PC-9 (cell line): Measurements from ENCODE around the gene LLCFC1. TPM values are rescaled to one million over a fixed set of nuclear protein-coding genes. Genes with fewer than 3 reads are reported as not detected.

ENCODE experiments used
- BruUV-seq: library from RNA; stranded (reverse); fragments of 400-500 nt; replicated peaks from 2 replicates; lab custom pipeline; 2021; lab: Mats Ljungman, UMichigan
- CTCF ChIA-PET: fragments of 300-600 bp; sonication (Branson Sonifier 250); formaldehyde crosslinking; loops from one replicate; lab custom pipeline; 2022; ENCODE audit warnings: antibody characterized with exemption; lab: Charles Lee
- POLR2A ChIA-PET: fragments of 300-600 bp; sonication (Branson Sonifier 250); formaldehyde crosslinking; loops from one replicate; lab custom pipeline; 2022; ENCODE audit warnings: antibody characterized with exemption; ENCODE audit not compliant: unreplicated experiment; lab: Charles Lee
- DNase-seq, 2 experiments: peaks; one replicate each; pipeline versions ENCODE4 v3.0.0 to v3.0.0-alpha.2; 2015 to 2022; ENCODE audit warnings: mixed read lengths in 1 of 2
- H2AFZ ChIP-seq: fragments of 200-600 bp; sonication (generic); 2 replicates; pipeline ENCODE4 v1.8.1; 2017; ENCODE audit warnings: antibody characterized with exemption
- H3F3A ChIP-seq: fragments of 200-600 bp; sonication (generic); 2 replicates; pipeline ENCODE4 v1.8.1; 2017; ENCODE audit warnings: antibody characterized with exemption, mild to moderate bottlenecking, low read depth; ENCODE audit not compliant: insufficient read depth
- H3K27ac ChIP-seq: fragments of 200-600 bp; sonication (generic); 2 replicates; pipeline ENCODE4 v1.6.1; 2016; ENCODE audit warnings: mixed run types
- H3K27me3 ChIP-seq: fragments of 200-600 bp; sonication (generic); 2 replicates; pipeline ENCODE4 v1.6.1; 2016; ENCODE audit warnings: low read depth, mixed run types; ENCODE audit not compliant: insufficient read depth
- H3K36me3 ChIP-seq: fragments of 200-600 bp; sonication (generic); 2 replicates; pipeline ENCODE4 v1.6.1; 2016; ENCODE audit warnings: low read depth, mixed run types
- H3K4me1 ChIP-seq: fragments of 200-600 bp; sonication (generic); replicated peaks from 2 replicates; pipeline ENCODE4 v1.6.1; 2016; ENCODE audit warnings: mixed run types; ENCODE audit not compliant: insufficient read depth
- H3K4me2 ChIP-seq: fragments of 200-600 bp; sonication (generic); 2 replicates; pipeline ENCODE4 v1.6.1; 2017; ENCODE audit warnings: mixed run types
- H3K4me3 ChIP-seq: fragments of 200-600 bp; sonication (generic); 2 replicates; pipeline ENCODE4 v1.6.1; 2016; ENCODE audit warnings: mixed run types
- H3K79me2 ChIP-seq: fragments of 200-600 bp; sonication (generic); 2 replicates; pipeline ENCODE4 v1.6.1; 2017; ENCODE audit warnings: low read depth, mixed run types
- H3K9me2 ChIP-seq: fragments of 200-600 bp; sonication (generic); 2 replicates; pipeline ENCODE4 v1.8.1; 2017; ENCODE audit warnings: mild to moderate bottlenecking; ENCODE audit not compliant: insufficient read depth
- H3K9me3 ChIP-seq: fragments of 200-600 bp; sonication (generic); 2 replicates; pipeline ENCODE4 v1.8.1; 2016; ENCODE audit warnings: low read depth; ENCODE audit not compliant: insufficient read depth
- H4K20me1 ChIP-seq: fragments of 200-600 bp; sonication (generic); 2 replicates; pipeline ENCODE4 v1.8.1; 2017; ENCODE audit not compliant: insufficient read depth
- EZH2 ChIP-seq: fragments of 200-600 bp; sonication (generic); IDR thresholded peaks from 2 replicates; pipeline ENCODE4 v1.8.0; 2017; ENCODE audit warnings: antibody characterized with exemption, low read depth
- intact Hi-C: fragments of 100-400 bp; cut with micrococcal nuclease; formaldehyde crosslinking; loops from one replicate; pipeline ENCODE4 v1.10.0; 2022; ENCODE audit not compliant: unreplicated experiment
- total RNA-seq: library from RNA; stranded (reverse); gene quantifications from 2 replicates; pipeline ENCODE4 v1.2.3, GENCODE V29; 2021
- TF ChIP-seq, protein P1 (sequence below): fragments of 200-600 bp; sonication (generic); conservative IDR thresholded peaks from 2 replicates; pipeline ENCODE4 v1.6.1; 2017; ENCODE audit warnings: mixed run types, antibody characterized with exemption, mild to moderate bottlenecking, moderate library complexity

The LLCFC1 gene
- total RNA-seq, 1 experiment from 2014 or later = not detected

DNA sequence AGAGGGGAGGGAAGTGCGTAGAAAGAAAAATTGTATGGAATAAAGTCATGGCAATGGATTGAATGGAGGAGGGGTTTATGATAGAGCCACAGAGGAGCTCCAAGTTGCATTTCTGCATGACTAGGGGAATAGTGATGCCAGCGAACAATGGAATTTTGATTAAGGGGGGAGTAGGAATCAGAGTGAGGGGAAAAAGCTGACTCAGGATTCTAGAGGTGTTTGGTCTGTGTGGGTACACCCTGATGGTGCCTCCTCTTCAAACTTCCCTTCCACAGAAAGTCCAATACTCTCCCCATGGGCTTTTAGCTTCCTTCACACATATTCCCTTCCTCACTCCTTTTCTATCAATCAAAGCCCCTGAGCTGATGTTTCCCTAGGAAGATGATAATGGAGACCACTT lies 24.7 kb downstream of the LLCFC1 start:
- POLR2A ChIA-PET = interaction anchor here (0.5 kb wide), 1 partner anchor 47 kb away, joined by 5 read pairs; no protein-coding TSS in a partner anchor
- no peaks in the 10 kb centered on the region for H3F3A ChIP-seq
- TF ChIP-seq, protein P1, sequence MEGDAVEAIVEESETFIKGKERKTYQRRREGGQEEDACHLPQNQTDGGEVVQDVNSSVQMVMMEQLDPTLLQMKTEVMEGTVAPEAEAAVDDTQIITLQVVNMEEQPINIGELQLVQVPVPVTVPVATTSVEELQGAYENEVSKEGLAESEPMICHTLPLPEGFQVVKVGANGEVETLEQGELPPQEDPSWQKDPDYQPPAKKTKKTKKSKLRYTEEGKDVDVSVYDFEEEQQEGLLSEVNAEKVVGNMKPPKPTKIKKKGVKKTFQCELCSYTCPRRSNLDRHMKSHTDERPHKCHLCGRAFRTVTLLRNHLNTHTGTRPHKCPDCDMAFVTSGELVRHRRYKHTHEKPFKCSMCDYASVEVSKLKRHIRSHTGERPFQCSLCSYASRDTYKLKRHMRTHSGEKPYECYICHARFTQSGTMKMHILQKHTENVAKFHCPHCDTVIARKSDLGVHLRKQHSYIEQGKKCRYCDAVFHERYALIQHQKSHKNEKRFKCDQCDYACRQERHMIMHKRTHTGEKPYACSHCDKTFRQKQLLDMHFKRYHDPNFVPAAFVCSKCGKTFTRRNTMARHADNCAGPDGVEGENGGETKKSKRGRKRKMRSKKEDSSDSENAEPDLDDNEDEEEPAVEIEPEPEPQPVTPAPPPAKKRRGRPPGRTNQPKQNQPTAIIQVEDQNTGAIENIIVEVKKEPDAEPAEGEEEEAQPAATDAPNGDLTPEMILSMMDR = no peak
- no peak for TF ChIP-seq EZH2
- H3K4me2 ChIP-seq = no peak overlapping the region
- H3K9me3 ChIP-seq = no peaks in the 10 kb centered on the region
- BruUV-seq = no TSS peak
- no peaks in the 10 kb centered on the region for H3K79me2 ChIP-seq
- CTCF ChIA-PET = no interaction called here
- H3K4me1 ChIP-seq = no peaks in the 10 kb centered on the region
- H4K20me1 ChIP-seq = no peaks in the 10 kb centered on the region
- no peaks in the 10 kb centered on the region for H3K9me2 ChIP-seq
- H3K4me3 ChIP-seq = no peak overlapping the region
- intact Hi-C loops = no loop called here
- H3K27ac ChIP-seq = no peak overlapping the region
- DNase-seq = no peak
- no peak overlapping the region for H2AFZ ChIP-seq
- H3K36me3 ChIP-seq = no peaks in the 10 kb centered on the region
- H3K27me3 ChIP-seq = no peaks in the 10 kb centered on the region

DNA sequence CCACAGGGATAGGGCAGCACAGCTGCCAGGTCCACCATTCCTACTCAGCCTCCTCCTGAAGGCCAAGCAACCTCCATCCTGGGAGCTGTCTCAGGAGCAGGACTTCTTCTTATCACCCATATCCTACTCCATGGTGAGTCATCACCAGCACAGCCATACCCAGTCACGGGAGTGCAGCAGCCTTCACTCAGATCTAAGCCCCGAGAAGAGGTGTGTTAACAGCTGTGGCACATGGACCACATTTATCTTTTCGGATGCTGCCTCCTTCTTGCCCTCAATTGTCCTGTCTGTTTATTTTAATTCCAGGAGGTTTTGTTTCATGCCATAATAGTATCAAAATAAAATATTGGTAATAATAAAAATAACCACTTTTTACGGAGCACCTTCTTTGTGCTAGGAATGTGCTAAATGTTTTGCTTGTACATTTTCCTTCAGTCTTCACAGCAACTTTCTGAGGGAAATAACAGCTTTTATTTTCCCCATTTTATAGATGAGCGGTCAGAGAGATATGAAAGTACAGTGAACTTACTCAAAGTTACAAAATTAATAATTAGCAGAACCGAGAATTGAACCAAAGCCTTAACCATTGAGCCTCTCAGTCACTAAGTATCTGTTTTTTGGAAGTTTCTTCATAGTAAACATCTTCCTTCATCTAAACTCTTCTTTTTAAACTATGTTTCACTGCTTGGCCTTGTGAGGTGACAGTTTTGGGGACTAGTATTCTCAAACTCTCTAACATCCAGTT lies 25.4 kb downstream of the LLCFC1 start:
- Histone ChIP-seq H3K79me2 (no peaks in the 10 kb centered on the region), H4K20me1 (no peaks in the 10 kb centered on the region), H3K9me3 (no peaks in the 10 kb centered on the region), H3K4me1 (no peaks in the 10 kb centered on the region), H3F3A (no peaks in the 10 kb centered on the region), H3K4me3 (no peak overlapping the region), H3K27ac (no peak overlapping the region), H3K9me2 (no peaks in the 10 kb centered on the region), H3K4me2 (no peak overlapping the region), H2AFZ (no peak overlapping the region), H3K36me3 (no peaks in the 10 kb centered on the region), H3K27me3 (no peaks in the 10 kb centered on the region)
- no TSS peak for BruUV-seq
- CTCF ChIA-PET = interaction anchor here (0.8 kb wide), 1 partner anchor 251 kb away, joined by 10 read pairs; no protein-coding TSS in a partner anchor
- intact Hi-C loops = no loop called here
- POLR2A ChIA-PET = interaction anchor here (0.6 kb wide), 1 partner anchor 79 kb away, joined by 5 read pairs; the partner anchor contains the start of gene TRPV6
- TF ChIP-seq, protein P1 = no peak
- no peak for TF ChIP-seq EZH2
- DNase-seq = no peak

DNA sequence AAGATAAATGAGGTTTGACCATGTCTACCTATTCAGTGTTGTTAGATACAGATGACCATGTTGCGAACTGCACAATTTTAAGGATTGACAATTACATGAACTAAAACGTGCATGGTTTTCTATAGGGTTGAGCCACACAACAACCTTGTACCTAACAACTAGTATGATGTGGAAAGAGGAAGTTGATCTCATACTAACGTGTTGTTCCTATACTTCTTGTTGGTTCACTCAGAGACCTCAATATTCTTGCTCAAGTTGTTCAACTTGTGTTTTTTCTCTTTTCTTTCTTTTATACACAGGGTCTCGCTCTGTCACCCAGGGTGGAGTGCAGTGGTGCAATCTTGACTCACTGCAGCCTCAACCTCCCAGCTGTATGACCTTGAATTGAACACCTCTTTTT lies 28.9 kb downstream of the LLCFC1 start:
- Histone ChIP-seq H3K4me3 (no peak overlapping the region), H3K36me3 (no peaks in the 10 kb centered on the region), H3K4me2 (no peak overlapping the region), H3K27ac (no peak overlapping the region), H3K4me1 (no peaks in the 10 kb centered on the region), H3K9me3 (no peaks in the 10 kb centered on the region), H2AFZ (no peak overlapping the region), H4K20me1 (no peaks in the 10 kb centered on the region), H3K27me3 (no peaks in the 10 kb centered on the region), H3K9me2 (no peaks in the 10 kb centered on the region), H3K79me2 (no peaks in the 10 kb centered on the region), H3F3A (no peaks in the 10 kb centered on the region)
- TF ChIP-seq, protein P1 = no peak
- no peak for TF ChIP-seq EZH2
- intact Hi-C loops = no loop called here
- POLR2A ChIA-PET = no interaction called here
- no peak for DNase-seq
- BruUV-seq = no TSS peak
- CTCF ChIA-PET = no interaction called here
